ENCODE results near the gene SGSH.
"Not testable (repeated sequence)": the region's sequence is repeated elsewhere in the genome, so short reads cannot be mapped to it uniquely, and the experiment has no call there.

SGSH gene

DNA sequence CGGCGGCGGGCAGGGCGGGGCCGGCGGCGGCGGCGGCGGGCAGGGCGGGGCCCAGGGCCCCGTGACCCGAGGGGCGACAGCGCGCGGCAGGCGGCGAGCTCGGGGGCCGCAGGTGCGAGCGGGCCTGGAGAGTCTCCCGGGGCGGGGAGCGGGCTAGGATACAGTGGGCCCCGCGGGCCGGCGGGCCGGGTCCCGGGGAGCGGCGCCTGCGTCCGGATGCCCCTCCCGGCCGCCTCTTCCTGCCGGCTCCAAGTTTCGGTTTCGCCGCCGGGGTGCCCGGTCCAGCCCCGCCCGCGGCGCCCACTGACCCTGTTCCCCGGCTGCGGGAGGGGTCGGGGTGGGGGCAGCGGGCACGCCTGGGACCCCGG, 40.6 kb upstream of the SGSH start, which contains the start of gene RNF213:
RNF213 (plus strand) TSS at position 62 of the 368 bp plus-strand sequence. CDS start 2,830 bp downstream, outside the sequence.
- peak; percentile 40 for DNase-seq
- 3% methylated on average over 6 of the region's 54 CpGs for WGBS
- Histone ChIP-seq H3K4me3 (ENCODE audit: insufficient read depth in 1 of 2, low read depth in 1 of 2, low read length in 2 of 2) (peak within 1 kb of the TSS; percentile 82 to 88), H3K18ac (ENCODE audit: low read depth in 1 of 2, low read length in 2 of 2) (peak within 1 kb of the TSS; percentile 76 to 99), H3K14ac (ENCODE audit: low read length in 2 of 2) (peak within 1 kb of the TSS; percentile 79 to 95), H2BK15ac (ENCODE audit: low read depth, poor library complexity, severe bottlenecking) (peak within 1 kb of the TSS; percentile 74), H3K79me1 (replicated peaks; ENCODE audit: low read length, poor library complexity, severe bottlenecking) (peaks cover 22% of the 10 kb centered on the region), H3K4me1 (ENCODE audit: control insufficient read depth, insufficient read depth, low read depth, low read length) (peaks cover 37% of the 10 kb centered on the region), H3K36me3 (ENCODE audit: control insufficient read depth in 1 of 2, insufficient read depth in 2 of 2, low read depth in 1 of 2, low read length in 2 of 2) (peaks cover 11 to 13% of the 10 kb centered on the region in 2 experiments), H3K27me3 (ENCODE audit: control insufficient read depth in 1 of 2, insufficient read depth in 1 of 2, low read length in 2 of 2) (no peaks in the 10 kb centered on the region), H3K23ac (ENCODE audit: low read length in 2 of 2) (peak within 1 kb of the TSS; percentile 23 to 66), H2BK12ac (ENCODE audit: low read length in 2 of 2) (peak within 1 kb of the TSS in 1 of 2 experiments; percentile 23), H2AK5ac (ENCODE audit: low read length, severe bottlenecking) (peak within 1 kb of the TSS; percentile 64), H3K27ac (ENCODE audit: low read length, poor library complexity, severe bottlenecking) (peak within 1 kb of the TSS; percentile 70), H2BK120ac (ENCODE audit: low read depth, low read length) (peak within 1 kb of the TSS; percentile 97), H3K4ac (ENCODE audit: low read depth in 1 of 2, low read length in 2 of 2) (peak within 1 kb of the TSS; percentile 94 to 97), H2AFZ (ENCODE audit: low read depth, low read length) (no peak within 1 kb of the TSS), H4K91ac (ENCODE audit: low read length) (peak within 1 kb of the TSS; percentile 92), H3K9ac (ENCODE audit: low read length) (peak within 1 kb of the TSS; percentile 95), H2BK5ac (ENCODE audit: low read depth, low read length, poor library complexity, severe bottlenecking) (peak within 1 kb of the TSS; percentile 92), H3K9me3 (ENCODE audit: control insufficient read depth, low read length) (no peaks in the 10 kb centered on the region), H3K4me2 (ENCODE audit: low read length, poor library complexity, severe bottlenecking) (peak within 1 kb of the TSS; percentile 88), H4K8ac (ENCODE audit: low read length) (peak within 1 kb of the TSS; percentile 95)

DNA sequence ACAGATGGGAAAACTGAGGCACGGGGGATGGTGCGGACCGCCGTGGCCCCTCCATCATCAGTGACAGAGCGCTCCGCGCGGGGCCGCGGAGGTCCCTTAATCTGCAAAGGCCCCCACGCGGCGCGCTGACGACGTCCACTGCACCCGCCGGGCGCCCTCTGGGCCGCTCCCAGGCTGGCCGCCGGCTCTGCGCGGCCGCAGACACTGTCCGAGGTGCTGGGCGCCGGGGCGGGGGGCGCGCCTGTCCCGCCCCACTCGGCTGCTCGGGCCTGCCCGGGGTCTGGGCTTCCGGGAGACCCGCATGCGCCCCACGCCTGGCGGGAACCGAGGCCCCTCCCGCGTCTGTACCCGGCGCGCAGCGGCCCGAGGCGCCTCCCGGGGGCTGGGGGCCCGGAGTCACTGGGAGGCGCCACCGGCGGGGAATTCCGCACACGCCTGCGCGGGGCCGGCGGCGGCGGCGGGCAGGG, 40.0 kb upstream of the SGSH start:
- H3K9me3 ChIP-seq (ENCODE audit: control insufficient read depth, low read length): no peaks in the 10 kb centered on the region
- H3K9ac ChIP-seq (ENCODE audit: low read length): peak overlapping the region; percentile 87
- peak overlapping the region; percentile 85 for H4K8ac ChIP-seq (ENCODE audit: low read length)
- H3K18ac ChIP-seq (ENCODE audit: low read depth in 1 of 2, low read length in 2 of 2): peak overlapping the region; percentile 16 to 63
- no peak overlapping the region for H2AFZ ChIP-seq (ENCODE audit: low read depth, low read length)
- peak overlapping the region; percentile 92 for H2BK5ac ChIP-seq (ENCODE audit: low read depth, low read length, poor library complexity, severe bottlenecking)
- 2% methylated on average over 25 of the region's 63 CpGs for WGBS
- H3K14ac ChIP-seq (ENCODE audit: low read length in 2 of 2): no peak overlapping the region
- H3K27ac ChIP-seq (ENCODE audit: low read length, poor library complexity, severe bottlenecking): peak overlapping the region; percentile 70
- peak overlapping the region; percentile 74 for H2BK15ac ChIP-seq (ENCODE audit: low read depth, poor library complexity, severe bottlenecking)
- H3K4me1 ChIP-seq (ENCODE audit: control insufficient read depth, insufficient read depth, low read depth, low read length): peaks cover 39% of the 10 kb centered on the region
- peak overlapping the region; percentile 23 for H2AK5ac ChIP-seq (ENCODE audit: low read length, severe bottlenecking)
- no peak overlapping the region for H2BK120ac ChIP-seq (ENCODE audit: low read depth, low read length)
- no peaks in the 10 kb centered on the region for H3K27me3 ChIP-seq (ENCODE audit: control insufficient read depth in 1 of 2, insufficient read depth in 1 of 2, low read length in 2 of 2)
- peaks cover 6 to 7% of the 10 kb centered on the region in 2 experiments for H3K36me3 ChIP-seq (ENCODE audit: control insufficient read depth in 1 of 2, insufficient read depth in 2 of 2, low read depth in 1 of 2, low read length in 2 of 2)
- DNase-seq: peak; percentile 79
- no peak overlapping the region for H3K23ac ChIP-seq (ENCODE audit: low read length in 2 of 2)
- peak overlapping the region in 1 of 2 experiments; percentile 24 for H3K4ac ChIP-seq (ENCODE audit: low read depth in 1 of 2, low read length in 2 of 2)
- H3K4me2 ChIP-seq (ENCODE audit: low read length, poor library complexity, severe bottlenecking): peak overlapping the region; percentile 69
- H4K91ac ChIP-seq (ENCODE audit: low read length): no peak overlapping the region
- H2BK12ac ChIP-seq (ENCODE audit: low read length in 2 of 2): peak overlapping the region in 1 of 2 experiments; percentile 23
- peak overlapping the region; percentile 61 to 78 for H3K4me3 ChIP-seq (ENCODE audit: insufficient read depth in 1 of 2, low read depth in 1 of 2, low read length in 2 of 2)
- peaks cover 16% of the 10 kb centered on the region for H3K79me1 ChIP-seq (replicated peaks; ENCODE audit: low read length, poor library complexity, severe bottlenecking)

DNA sequence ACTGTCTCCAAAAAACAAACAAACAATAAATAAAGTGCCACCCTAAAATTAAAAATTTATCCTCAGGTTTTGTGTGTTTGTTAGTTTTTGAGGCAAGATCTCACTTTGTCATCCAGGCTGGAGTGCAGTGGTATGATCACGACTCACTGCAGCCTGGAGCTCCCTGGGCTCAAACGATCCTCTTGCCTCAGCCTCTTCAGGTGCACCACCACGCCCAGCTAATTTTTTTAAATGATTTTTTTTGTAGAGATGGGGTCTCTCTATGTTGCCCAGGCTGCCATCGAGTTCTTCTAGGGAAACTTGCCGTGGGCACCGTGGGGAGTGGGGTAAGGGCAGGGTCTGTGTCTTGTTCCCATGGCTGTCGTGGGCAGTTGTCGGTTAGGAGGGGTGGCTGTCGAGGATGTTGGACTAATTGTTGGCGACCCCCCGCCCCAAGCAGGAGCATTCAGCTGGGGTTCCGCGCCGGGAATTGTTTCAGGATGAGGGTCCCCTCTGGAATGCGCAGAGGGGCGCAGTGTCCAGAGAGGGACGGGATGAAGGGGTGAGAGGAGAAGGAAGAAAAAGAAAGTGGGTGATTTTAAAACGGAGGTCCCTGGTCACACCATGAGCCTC, 39.4 kb upstream of the SGSH start:
- Histone ChIP-seq H3K4me2 (ENCODE audit: low read length, poor library complexity, severe bottlenecking) (peak overlapping the region; percentile 69), H3K23ac (ENCODE audit: low read length in 2 of 2) (no peak overlapping the region), H3K4me1 (ENCODE audit: control insufficient read depth, insufficient read depth, low read depth, low read length) (peaks cover 38% of the 10 kb centered on the region), H2AK5ac (ENCODE audit: low read length, severe bottlenecking) (peak overlapping the region; percentile 23), H3K14ac (ENCODE audit: low read length in 2 of 2) (no peak overlapping the region), H2BK12ac (ENCODE audit: low read length in 2 of 2) (no peak overlapping the region), H2BK120ac (ENCODE audit: low read depth, low read length) (no peak overlapping the region), H3K18ac (ENCODE audit: low read depth in 1 of 2, low read length in 2 of 2) (peak overlapping the region; percentile 16 to 63), H3K9me3 (ENCODE audit: control insufficient read depth, low read length) (no peaks in the 10 kb centered on the region), H2BK15ac (ENCODE audit: low read depth, poor library complexity, severe bottlenecking) (peak overlapping the region; percentile 74), H3K4me3 (ENCODE audit: insufficient read depth in 1 of 2, low read depth in 1 of 2, low read length in 2 of 2) (peak overlapping the region; percentile 61 to 78), H3K27ac (ENCODE audit: low read length, poor library complexity, severe bottlenecking) (peak overlapping the region; percentile 70), H4K8ac (ENCODE audit: low read length) (no peak overlapping the region), H2AFZ (ENCODE audit: low read depth, low read length) (no peak overlapping the region), H3K4ac (ENCODE audit: low read depth in 1 of 2, low read length in 2 of 2) (peak overlapping the region in 1 of 2 experiments; percentile 24), H3K27me3 (ENCODE audit: control insufficient read depth in 1 of 2, insufficient read depth in 1 of 2, low read length in 2 of 2) (no peaks in the 10 kb centered on the region), H3K9ac (ENCODE audit: low read length) (peak overlapping the region; percentile 87), H4K91ac (ENCODE audit: low read length) (peak overlapping the region; percentile 34), H3K36me3 (ENCODE audit: control insufficient read depth in 1 of 2, insufficient read depth in 2 of 2, low read depth in 1 of 2, low read length in 2 of 2) (peaks cover 3 to 5% of the 10 kb centered on the region in 2 experiments), H2BK5ac (ENCODE audit: low read depth, low read length, poor library complexity, severe bottlenecking) (no peak overlapping the region), H3K79me1 (replicated peaks; ENCODE audit: low read length, poor library complexity, severe bottlenecking) (peaks cover 13% of the 10 kb centered on the region)
- peak; percentile 31 for DNase-seq
- 79% methylated on average over 17 of the region's 18 CpGs for WGBS

DNA sequence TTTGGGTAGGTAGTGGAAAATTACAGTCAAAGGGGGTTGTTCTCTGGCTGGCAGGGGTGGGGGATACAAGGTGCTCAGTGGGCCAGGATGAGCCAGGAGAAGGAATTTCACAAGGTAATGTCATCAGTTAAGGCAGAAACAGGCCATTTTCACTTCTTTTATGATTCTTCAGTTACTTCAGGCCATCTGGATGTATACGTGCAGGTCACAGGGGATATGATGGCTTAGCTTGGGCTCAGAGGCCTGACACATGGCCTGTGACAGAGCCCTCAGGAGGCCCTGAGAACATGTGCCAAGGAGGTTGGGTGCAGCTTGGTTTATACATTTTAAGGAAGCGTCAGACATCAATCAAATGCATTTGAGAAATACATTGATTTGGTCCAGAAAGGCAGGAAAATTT, 38.2 kb upstream of the SGSH start:
- not testable (repeated sequence) for H3K27me3 ChIP-seq (ENCODE audit: control insufficient read depth in 1 of 2, insufficient read depth in 1 of 2, low read length in 2 of 2); H3K14ac ChIP-seq (ENCODE audit: low read length in 2 of 2); H3K4ac ChIP-seq (ENCODE audit: low read depth in 1 of 2, low read length in 2 of 2); H2BK12ac ChIP-seq (ENCODE audit: low read length in 2 of 2); H3K36me3 ChIP-seq (ENCODE audit: control insufficient read depth in 1 of 2, insufficient read depth in 2 of 2, low read depth in 1 of 2, low read length in 2 of 2); H3K9me3 ChIP-seq (ENCODE audit: control insufficient read depth, low read length); H4K91ac ChIP-seq (ENCODE audit: low read length); H3K79me1 ChIP-seq (replicated peaks; ENCODE audit: low read length, poor library complexity, severe bottlenecking); H3K4me2 ChIP-seq (ENCODE audit: low read length, poor library complexity, severe bottlenecking); H3K18ac ChIP-seq (ENCODE audit: low read depth in 1 of 2, low read length in 2 of 2); H3K9ac ChIP-seq (ENCODE audit: low read length); H2AFZ ChIP-seq (ENCODE audit: low read depth, low read length); H2AK5ac ChIP-seq (ENCODE audit: low read length, severe bottlenecking); H3K23ac ChIP-seq (ENCODE audit: low read length in 2 of 2); H2BK5ac ChIP-seq (ENCODE audit: low read depth, low read length, poor library complexity, severe bottlenecking); H2BK15ac ChIP-seq (ENCODE audit: low read depth, poor library complexity, severe bottlenecking); H3K27ac ChIP-seq (ENCODE audit: low read length, poor library complexity, severe bottlenecking); H3K4me3 ChIP-seq (ENCODE audit: insufficient read depth in 1 of 2, low read depth in 1 of 2, low read length in 2 of 2); H2BK120ac ChIP-seq (ENCODE audit: low read depth, low read length); H4K8ac ChIP-seq (ENCODE audit: low read length); DNase-seq
- peaks cover 36% of the 10 kb centered on the region for H3K4me1 ChIP-seq (ENCODE audit: control insufficient read depth, insufficient read depth, low read depth, low read length)
- 92% methylated on average over 2 of the region's 2 CpGs for WGBS

Measured in mesenchymal stem cell (in vitro differentiated cells and primary cell).